OCI-LY7 (cell line): ENCODE data around the gene MED31. TPM values are rescaled to one million over a fixed set of nuclear protein-coding genes. Genes with fewer than 3 reads are reported as not detected.

ENCODE experiments used
- BruUV-seq: library from RNA; stranded (reverse); fragments of 400-500 nt; replicated peaks from 2 replicates; lab custom pipeline; 2021; lab: Mats Ljungman, UMichigan
- CTCF ChIA-PET: fragments of 300-600 bp; sonication (Branson Sonifier 250); formaldehyde crosslinking; loops from one replicate; lab custom pipeline; 2022; ENCODE audit warnings: antibody characterized with exemption; ENCODE audit not compliant: unreplicated experiment; lab: Charles Lee
- POLR2A ChIA-PET: fragments of 300-600 bp; sonication (Branson Sonifier 250); formaldehyde crosslinking; loops from one replicate; lab custom pipeline; 2022; ENCODE audit warnings: antibody characterized with exemption; lab: Charles Lee
- DNase-seq: peaks from one replicate; pipeline ENCODE4 v3.0.0-alpha.2; 2015; ENCODE audit warnings: low spot score
- H2AFZ ChIP-seq: fragments of 200-600 bp; sonication (generic), shearing (Covaris generic); 2 replicates; pipeline ENCODE4 v1.6.1; 2014; ENCODE audit warnings: mild to moderate bottlenecking, antibody characterized with exemption, low read length, moderate library complexity
- H3K27ac ChIP-seq: fragments of 200-600 bp; sonication (generic); 2 replicates; pipeline ENCODE4 v1.5.1; 2014; ENCODE audit warnings: mixed run types, low read depth, mild to moderate bottlenecking, moderate library complexity, low read length, inconsistent platforms; ENCODE audit not compliant: poor library complexity, severe bottlenecking
- H3K36me3 ChIP-seq: fragments of 200-600 bp; sonication (generic); 2 replicates; pipeline ENCODE4 v1.6.1; 2014; ENCODE audit warnings: mild to moderate bottlenecking, antibody characterized with exemption, low read length, moderate library complexity, mixed read lengths; ENCODE audit not compliant: insufficient read depth
- H3K4me1 ChIP-seq: fragments of 200-600 bp; sonication (generic); 2 replicates; pipeline ENCODE4 v1.5.1; 2014; ENCODE audit warnings: mild to moderate bottlenecking, low read length; ENCODE audit not compliant: insufficient read depth, poor library complexity, severe bottlenecking
- H3K4me2 ChIP-seq: fragments of 200-600 bp; sonication (generic); 2 replicates; pipeline ENCODE4 v1.6.1; 2014; ENCODE audit warnings: mild to moderate bottlenecking, low read length
- H3K4me3 ChIP-seq: fragments of 200-600 bp; sonication (generic); 2 replicates; pipeline ENCODE4 v1.5.1; 2014; ENCODE audit warnings: mild to moderate bottlenecking, low read depth, low read length; ENCODE audit not compliant: poor library complexity, severe bottlenecking
- H3K79me2 ChIP-seq: fragments of 200-600 bp; sonication (generic); 2 replicates; pipeline ENCODE4 v1.6.1; 2016; ENCODE audit warnings: low read depth, mild to moderate bottlenecking, low read length, moderate library complexity, mixed read lengths; ENCODE audit not compliant: insufficient read depth
- H3K9me2 ChIP-seq: fragments of 200-600 bp; sonication (generic); 2 replicates; pipeline ENCODE4 v1.6.1; 2016; ENCODE audit warnings: mild to moderate bottlenecking, low read length, mixed read lengths; ENCODE audit not compliant: insufficient read depth
- H3K9me3 ChIP-seq: fragments of 200-600 bp; sonication (generic); 2 replicates; pipeline ENCODE4 v1.6.1; 2014; ENCODE audit warnings: mild to moderate bottlenecking, mixed run types, low read length, mixed read lengths
- H4K20me1 ChIP-seq: fragments of 200-600 bp; sonication (generic); 2 replicates; pipeline ENCODE4 v1.6.1; 2014; ENCODE audit warnings: mild to moderate bottlenecking, antibody characterized with exemption, low read length, moderate library complexity, mixed read lengths; ENCODE audit not compliant: insufficient read depth
- CTCF ChIP-seq: fragments of 200-600 bp; sonication (generic); conservative IDR thresholded peaks from 2 replicates; pipeline ENCODE4 v1.5.1; 2014; ENCODE audit warnings: mild to moderate bottlenecking, antibody characterized with exemption, low read length, moderate library complexity, mixed read lengths
- EZH2phosphoT487 ChIP-seq: fragments of 200-600 bp; sonication (generic); IDR thresholded peaks from 2 replicates; pipeline ENCODE4 v1.6.1; 2018; ENCODE audit warnings: low read depth, borderline replicate concordance, mild to moderate bottlenecking, mixed run types, antibody characterized with exemption, low read length, moderate library complexity, mixed read lengths
- intact Hi-C: fragments of 100-400 bp; cut with micrococcal nuclease; formaldehyde crosslinking; loops from one replicate; pipeline ENCODE4 v1.10.0; 2022; ENCODE audit not compliant: unreplicated experiment
- total RNA-seq, 2 experiments: library from RNA; depleted of rRNA in 1 of 2; stranded (reverse); fragments of >200 nt in 1 of 2; shearing (Covaris generic) in 1 of 2; gene quantifications; 2 replicates each; pipeline ENCODE4 v1.2.3, GENCODE V29; 2014 to 2022

MED31 gene
- total RNA-seq, 2 experiments from 2014 or later: 14.6 to 25.2 TPM

- intact Hi-C loops: no loop called here
- TF ChIP-seq CTCF: no peak
- no peak for TF ChIP-seq EZH2phosphoT487
- H2AFZ ChIP-seq: no peak overlapping the region
- H3K9me3 ChIP-seq: no peaks in the 10 kb centered on the region
- no peak for DNase-seq
- no peaks in the 10 kb centered on the region for H3K79me2 ChIP-seq
- H3K27ac ChIP-seq: no peak overlapping the region
- CTCF ChIA-PET: no interaction called here
- no peaks in the 10 kb centered on the region for H3K36me3 ChIP-seq
- no peaks in the 10 kb centered on the region for H3K9me2 ChIP-seq
- H3K4me2 ChIP-seq: no peak overlapping the region
- no peaks in the 10 kb centered on the region for H3K4me1 ChIP-seq
- no peak overlapping the region for H3K4me3 ChIP-seq
- POLR2A ChIA-PET: no interaction called here
- BruUV-seq: no TSS peak
- 0 out of 2 replicates have a peak, but pooled peaks cover 4% of the 10 kb centered on the region for H4K20me1 ChIP-seq
Measured at GRCh38 chr17:6677946-6678345, 26.5 kb upstream of the MED31 start.

DNA sequence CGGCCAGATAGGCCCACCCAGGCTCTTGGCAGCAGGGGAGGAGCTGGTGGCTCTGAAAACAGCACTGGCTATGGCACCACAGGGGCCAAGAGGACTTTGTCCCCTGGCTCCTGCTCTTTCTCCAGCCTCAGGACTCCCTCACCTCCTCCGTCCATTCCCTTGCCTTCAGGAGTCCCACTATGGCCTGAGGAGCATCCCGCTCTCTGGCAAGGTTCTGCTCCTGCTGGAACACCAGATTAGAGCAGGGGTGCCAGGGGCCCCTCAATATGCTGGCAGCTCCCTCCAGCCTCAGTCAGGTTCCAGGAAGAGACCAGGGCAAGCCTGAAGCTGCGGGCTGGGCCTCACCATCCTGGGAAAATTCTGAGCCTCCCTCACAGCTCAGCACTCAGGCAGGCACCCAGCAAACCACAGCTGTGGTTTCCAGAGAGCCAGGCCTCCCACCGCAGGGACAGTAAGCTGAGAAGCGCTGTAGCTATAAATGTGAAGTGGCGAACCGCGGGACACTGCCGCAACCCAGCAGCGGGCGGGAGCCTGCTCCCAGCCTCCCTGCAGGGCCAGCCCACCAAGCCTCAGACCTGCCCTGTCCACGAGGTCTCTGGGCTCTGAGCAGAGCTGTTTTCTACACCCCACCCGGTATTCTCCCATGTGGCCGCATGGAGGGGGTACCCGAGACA, 25.9 kb upstream of the MED31 start:
- Histone ChIP-seq H3K27ac (no peak overlapping the region), H3K4me3 (no peak overlapping the region), H3K79me2 (no peaks in the 10 kb centered on the region), H3K9me3 (no peaks in the 10 kb centered on the region), H2AFZ (no peak overlapping the region), H3K4me1 (no peaks in the 10 kb centered on the region), H3K4me2 (no peak overlapping the region), H4K20me1 (0 out of 2 replicates have a peak, but pooled peaks cover 4% of the 10 kb centered on the region), H3K36me3 (no peaks in the 10 kb centered on the region), H3K9me2 (no peaks in the 10 kb centered on the region)
- TF ChIP-seq CTCF: no peak
- TF ChIP-seq EZH2phosphoT487: no peak
- intact Hi-C loops: no loop called here
- DNase-seq: no peak
- ChIA-PET CTCF (no interaction called here), POLR2A (no interaction called here)
- BruUV-seq: no TSS peak

DNA sequence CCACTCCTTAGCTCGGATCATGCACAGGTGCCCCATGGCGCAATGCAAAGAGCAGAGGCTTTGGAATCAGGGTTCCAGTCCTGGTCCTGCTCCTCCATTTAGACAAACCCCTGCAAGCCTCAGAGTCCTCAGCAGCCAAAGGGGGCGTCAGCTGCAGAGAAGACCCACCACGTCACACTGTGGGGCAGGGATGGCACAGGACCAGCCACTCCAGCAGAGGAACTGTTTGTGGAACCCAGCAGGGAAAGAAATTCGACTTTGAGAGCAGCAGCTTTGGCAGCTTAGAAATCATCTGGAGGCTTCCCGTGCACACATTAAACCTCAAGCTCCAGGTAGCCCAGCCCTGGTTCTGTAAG, 25.4 kb upstream of the MED31 start:
- DNase-seq: no peak
- Histone ChIP-seq H3K9me2 (no peaks in the 10 kb centered on the region), H3K4me3 (no peak overlapping the region), H3K79me2 (no peaks in the 10 kb centered on the region), H3K36me3 (no peaks in the 10 kb centered on the region), H4K20me1 (0 out of 2 replicates have a peak, but pooled peaks cover 4% of the 10 kb centered on the region), H3K4me2 (no peak overlapping the region), H3K9me3 (no peaks in the 10 kb centered on the region), H3K4me1 (no peaks in the 10 kb centered on the region), H2AFZ (no peak overlapping the region), H3K27ac (no peak overlapping the region)
- ChIA-PET POLR2A (no interaction called here), CTCF (no interaction called here)
- TF ChIP-seq CTCF: no peak
- no peak for TF ChIP-seq EZH2phosphoT487
- BruUV-seq: no TSS peak
- intact Hi-C loops: no loop called here
